ENCODE measurements around the gene REG4.
"Not testable (repeated sequence)": the region's sequence is repeated elsewhere in the genome, so short reads cannot be mapped to it uniquely, and the experiment has no call there.

Gene REG4

GRCh38 chr1:119811387-119811786 lies at the start of gene REG4:
REG4 (minus strand) TSS chr1:119811460; CDS start chr1:119808769, 2,691 bp downstream.
- no peak for DNase-seq (ENCODE audit: low read depth)

- no peak for DNase-seq (ENCODE audit: low read depth)
Observed at GRCh38 chr1:119859647-119860046, 48.4 kb upstream of the REG4 start.

- DNase-seq (ENCODE audit: low read depth): not testable (repeated sequence)
Observed at GRCh38 chr1:119858556-119859214, 47.4 kb upstream of the REG4 start.

GRCh38 chr1:119858126-119858525 lies 46.9 kb upstream of the REG4 start:
- no peak for DNase-seq (ENCODE audit: low read depth)

GRCh38 chr1:119853155-119853554 lies 41.9 kb upstream of the REG4 start:
- DNase-seq (ENCODE audit: low read depth): no peak

- DNase-seq (ENCODE audit: low read depth): not testable (repeated sequence)
Observed at GRCh38 chr1:119844206-119844605, 32.9 kb upstream of the REG4 start.

GRCh38 chr1:119841306-119841705 lies 30.0 kb upstream of the REG4 start:
- DNase-seq (ENCODE audit: low read depth): no peak

- no peak for DNase-seq (ENCODE audit: low read depth)
Observed at GRCh38 chr1:119840745-119841144, 29.5 kb upstream of the REG4 start.

- DNase-seq (ENCODE audit: low read depth): no peak
Observed at GRCh38 chr1:119838236-119838635, 27.0 kb upstream of the REG4 start.

GRCh38 chr1:119834990-119835389 lies 23.7 kb upstream of the REG4 start:
- DNase-seq (ENCODE audit: low read depth): no peak

- no peak for DNase-seq (ENCODE audit: low read depth)
Observed at GRCh38 chr1:119831027-119831426, 19.8 kb upstream of the REG4 start.

- DNase-seq (ENCODE audit: low read depth): no peak
Observed at GRCh38 chr1:119829625-119830024, 18.4 kb upstream of the REG4 start.

- DNase-seq (ENCODE audit: low read depth): not testable (repeated sequence)
Observed at GRCh38 chr1:119829006-119829405, 17.7 kb upstream of the REG4 start.

GRCh38 chr1:119828266-119828665 lies 17.0 kb upstream of the REG4 start:
- DNase-seq (ENCODE audit: low read depth): no peak

GRCh38 chr1:119827010-119827409 lies 15.8 kb upstream of the REG4 start:
- DNase-seq (ENCODE audit: low read depth): no peak

GRCh38 chr1:119822406-119822805 lies 11.1 kb upstream of the REG4 start:
- DNase-seq (ENCODE audit: low read depth): no peak

- DNase-seq (ENCODE audit: low read depth): no peak
Observed at GRCh38 chr1:119818181-119818580, 6.9 kb upstream of the REG4 start.

GRCh38 chr1:119816407-119816806 lies 5.1 kb upstream of the REG4 start:
- DNase-seq (ENCODE audit: low read depth): no peak

- DNase-seq (ENCODE audit: low read depth): no peak
Observed at GRCh38 chr1:119815928-119816327, 4.7 kb upstream of the REG4 start.

GRCh38 chr1:119815361-119815760 lies 4.1 kb upstream of the REG4 start:
- DNase-seq (ENCODE audit: low read depth): no peak

- no peak for DNase-seq (ENCODE audit: low read depth)
Observed at GRCh38 chr1:119814288-119814687, 3.0 kb upstream of the REG4 start.

- no peak for DNase-seq (ENCODE audit: low read depth)
Observed at GRCh38 chr1:119811985-119812557, 811 bp upstream of the REG4 start.

- peak; percentile 30 for DNase-seq (ENCODE audit: low read depth)
Observed at GRCh38 chr1:119808972-119809550, 2.2 kb downstream of the REG4 start.

- DNase-seq (ENCODE audit: low read depth): no peak
Observed at GRCh38 chr1:119808491-119808890, 2.8 kb downstream of the REG4 start.
